Loucy (cell line): ENCODE results near the gene GAB1.

Experiments
- H2AFZ ChIP-seq: fragments of 200-600 bp; sonication (generic); 2 replicates; pipeline ENCODE4 v1.6.0; 2016; ENCODE audit warnings: antibody characterized with exemption, mild to moderate bottlenecking, low read length, moderate library complexity
- H3F3A ChIP-seq: fragments of 200-600 bp; 2 replicates; pipeline ENCODE4 v1.6.0; 2016; ENCODE audit warnings: antibody characterized with exemption, low read depth, mild to moderate bottlenecking
- H3K27me3 ChIP-seq: fragments of 200-600 bp; sonication (generic); 2 replicates; pipeline ENCODE4 v1.6.1; 2014; ENCODE audit warnings: low read length, mild to moderate bottlenecking; ENCODE audit not compliant: insufficient read depth, poor library complexity, severe bottlenecking
- H3K36me3 ChIP-seq: fragments of 200-600 bp; sonication (generic); 2 replicates; pipeline ENCODE4 v1.6.1; 2016; ENCODE audit warnings: low read length; ENCODE audit not compliant: insufficient read depth
- H3K4me1 ChIP-seq: fragments of 200-600 bp; sonication (generic); 2 replicates; pipeline ENCODE4 v1.5.1; 2014; ENCODE audit warnings: low read length, mild to moderate bottlenecking; ENCODE audit not compliant: insufficient read depth, poor library complexity, severe bottlenecking
- H3K4me2 ChIP-seq: fragments of 200-600 bp; sonication (generic); 2 replicates; pipeline ENCODE4 v1.6.0; 2014; ENCODE audit warnings: antibody characterized with exemption, low read length, low read depth, mild to moderate bottlenecking; ENCODE audit not compliant: poor library complexity, severe bottlenecking
- H3K4me3 ChIP-seq: fragments of 200-600 bp; sonication (generic); 2 replicates; pipeline ENCODE4 v1.5.1; 2014; ENCODE audit warnings: low read length, mild to moderate bottlenecking, mixed read lengths; ENCODE audit not compliant: poor library complexity, severe bottlenecking
- H3K79me2 ChIP-seq: fragments of 200-600 bp; sonication (generic); 2 replicates; pipeline ENCODE4 v1.6.1; 2014; ENCODE audit warnings: low read length; ENCODE audit not compliant: insufficient read depth
- H3K9ac ChIP-seq: fragments of 200-600 bp; sonication (generic); 2 replicates; pipeline ENCODE4 v1.6.0; 2014; ENCODE audit warnings: mild to moderate bottlenecking, low read depth, low read length, moderate library complexity; ENCODE audit not compliant: poor library complexity, severe bottlenecking
- H3K9me2 ChIP-seq: fragments of 200-600 bp; sonication (generic); replicated peaks from 2 replicates; pipeline ENCODE4 v1.6.1; 2016; ENCODE audit warnings: low read depth, low read length, mixed read lengths
- H3K9me3 ChIP-seq: fragments of 200-600 bp; sonication (generic); 2 replicates; pipeline ENCODE4 v1.6.1; 2014; ENCODE audit warnings: mild to moderate bottlenecking, antibody characterized with exemption, low read length, low read depth; ENCODE audit not compliant: insufficient read depth
- H4K20me1 ChIP-seq: fragments of 200-600 bp; sonication (generic); 2 replicates; pipeline ENCODE4 v1.6.0; 2014; ENCODE audit warnings: antibody characterized with exemption, low read length, mild to moderate bottlenecking; ENCODE audit not compliant: insufficient read depth, poor library complexity, severe bottlenecking
- CTCF ChIP-seq: fragments of 200-600 bp; sonication (generic); conservative IDR thresholded peaks from 2 replicates; pipeline ENCODE4 v1.5.1; 2014; ENCODE audit warnings: mild to moderate bottlenecking, antibody characterized with exemption, low read length
- EZH2phosphoT487 ChIP-seq: fragments of 200-600 bp; IDR thresholded peaks from 2 replicates; pipeline ENCODE4 v1.6.1; 2018; ENCODE audit warnings: antibody characterized with exemption, mild to moderate bottlenecking, moderate library complexity, borderline replicate concordance

Gene GAB1

DNA sequence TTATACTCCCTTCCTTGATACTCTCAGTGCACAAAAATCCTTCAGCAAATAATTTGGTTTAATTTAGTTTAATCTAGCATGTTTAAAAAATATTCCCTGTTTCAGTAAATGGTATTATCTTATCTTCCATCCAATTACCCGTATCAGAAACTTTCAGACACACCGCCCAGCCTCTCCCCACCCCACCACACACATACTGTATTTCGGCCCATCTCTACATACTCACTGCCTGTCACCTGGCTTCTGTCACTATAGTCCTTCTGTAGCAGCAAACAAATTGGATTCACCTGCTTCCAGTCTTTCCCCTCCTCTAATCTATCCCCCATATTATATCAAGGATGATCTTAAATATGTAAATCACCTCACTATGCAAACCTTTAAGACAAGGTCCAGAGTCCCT is 24.8 kb upstream of the GAB1 start:
- Histone ChIP-seq H3K4me3 (no peak overlapping the region), H3K9me3 (no peaks in the 10 kb centered on the region), H3K79me2 (no peaks in the 10 kb centered on the region), H3K4me1 (no peaks in the 10 kb centered on the region), H3K9me2 (no peaks in the 10 kb centered on the region), H3K4me2 (no peak overlapping the region), H3K9ac (no peak overlapping the region), H3K27me3 (no peaks in the 10 kb centered on the region), H4K20me1 (no peaks in the 10 kb centered on the region), H3K36me3 (no peaks in the 10 kb centered on the region), H3F3A (no peaks in the 10 kb centered on the region), H2AFZ (no peak overlapping the region)
- TF ChIP-seq EZH2phosphoT487 (no peak), CTCF (no peak)

DNA sequence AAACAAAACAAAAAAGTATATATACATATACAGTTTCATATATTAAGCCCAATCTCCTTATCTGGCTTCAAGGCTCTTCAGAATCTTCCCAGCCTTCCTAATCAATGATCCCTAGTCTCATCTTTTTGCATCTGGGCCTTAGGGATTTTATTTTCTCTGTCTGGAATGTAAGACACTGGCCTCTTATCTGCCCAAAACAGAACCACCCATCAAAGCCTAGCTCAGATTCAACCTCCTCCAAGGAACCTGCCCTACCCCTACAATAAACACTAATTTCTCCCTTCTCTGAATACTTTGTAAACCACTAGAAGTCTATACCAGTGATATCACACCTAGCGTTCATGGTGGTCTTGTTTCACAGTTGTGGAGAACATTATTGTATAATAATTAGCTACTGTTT is 23.2 kb upstream of the GAB1 start:
- H3K9me3 ChIP-seq, result no peaks in the 10 kb centered on the region
- no peak overlapping the region for H2AFZ ChIP-seq
- no peaks in the 10 kb centered on the region for H4K20me1 ChIP-seq
- H3K4me3 ChIP-seq, result no peak overlapping the region
- no peaks in the 10 kb centered on the region for H3K9me2 ChIP-seq
- no peaks in the 10 kb centered on the region for H3K27me3 ChIP-seq
- H3K36me3 ChIP-seq, result no peaks in the 10 kb centered on the region
- H3K4me1 ChIP-seq, result no peaks in the 10 kb centered on the region
- no peak for TF ChIP-seq CTCF
- TF ChIP-seq EZH2phosphoT487, result no peak
- H3K79me2 ChIP-seq, result no peaks in the 10 kb centered on the region
- no peak overlapping the region for H3K9ac ChIP-seq
- no peaks in the 10 kb centered on the region for H3F3A ChIP-seq
- no peak overlapping the region for H3K4me2 ChIP-seq

GRCh38 chr4:143313996-143314395 is 22.7 kb upstream of the GAB1 start:
- no peaks in the 10 kb centered on the region for H3F3A ChIP-seq
- no peaks in the 10 kb centered on the region for H3K36me3 ChIP-seq
- no peak for TF ChIP-seq EZH2phosphoT487
- TF ChIP-seq CTCF, result no peak
- H3K9me2 ChIP-seq, result no peaks in the 10 kb centered on the region
- no peaks in the 10 kb centered on the region for H3K9me3 ChIP-seq
- no peak overlapping the region for H2AFZ ChIP-seq
- H3K79me2 ChIP-seq, result no peaks in the 10 kb centered on the region
- H3K4me3 ChIP-seq, result no peak overlapping the region
- H4K20me1 ChIP-seq, result no peaks in the 10 kb centered on the region
- H3K9ac ChIP-seq, result no peak overlapping the region
- H3K4me1 ChIP-seq, result no peaks in the 10 kb centered on the region
- no peak overlapping the region for H3K4me2 ChIP-seq
- H3K27me3 ChIP-seq, result no peaks in the 10 kb centered on the region
